ENCODE results near the gene WDR43. TPM values are rescaled to one million over a fixed set of nuclear protein-coding genes. Genes with fewer than 3 reads are reported as not detected.
"Not testable (repeated sequence)": the region's sequence is repeated elsewhere in the genome, so short reads cannot be mapped to it uniquely, and the experiment has no call there.

The WDR43 gene
- total and polyA plus RNA-seq, 4 donors, result 11.1 to 43.1 (median 17.5) TPM

DNA sequence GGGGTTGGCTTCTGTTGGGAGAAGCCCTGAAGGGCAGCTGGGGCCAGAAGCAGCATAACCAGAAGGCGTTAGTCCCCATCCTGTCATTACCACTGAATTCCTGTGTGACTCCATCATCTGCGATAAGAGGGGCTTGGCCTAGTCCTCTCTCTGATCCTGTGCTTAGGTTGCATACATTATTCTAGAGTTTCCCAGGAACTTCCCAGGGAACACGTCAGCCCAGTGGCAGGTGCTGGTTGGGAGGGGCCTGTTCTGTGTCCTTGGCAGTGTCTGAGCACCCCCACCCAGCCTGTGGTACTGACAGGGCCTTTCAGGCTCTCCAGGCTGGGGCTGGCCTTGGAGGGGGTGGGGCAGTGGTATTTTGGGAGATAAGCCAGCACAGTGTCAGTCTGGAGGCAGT is 82.1 kb downstream of the WDR43 start:
- no peaks in the 10 kb centered on the region for H3K36me3 ChIP-seq (ENCODE audit: control insufficient read depth in 4 of 4, insufficient read depth in 3 of 4, low read depth in 1 of 4, low read length in 3 of 4)
- H3K9ac ChIP-seq (ENCODE audit: low read depth in 1 of 2, low read length in 2 of 2), result no peak overlapping the region
- no peak overlapping the region for H3K27ac ChIP-seq (ENCODE audit: low read depth in 1 of 2, low read length in 2 of 2)
- DNase-seq (ENCODE audit: low spot score), result no peak
- H3K27me3 ChIP-seq (ENCODE audit: control insufficient read depth in 4 of 4, insufficient read depth in 4 of 4, low read length in 3 of 4), result no peaks in the 10 kb centered on the region
- TF ChIP-seq, protein P1, sequence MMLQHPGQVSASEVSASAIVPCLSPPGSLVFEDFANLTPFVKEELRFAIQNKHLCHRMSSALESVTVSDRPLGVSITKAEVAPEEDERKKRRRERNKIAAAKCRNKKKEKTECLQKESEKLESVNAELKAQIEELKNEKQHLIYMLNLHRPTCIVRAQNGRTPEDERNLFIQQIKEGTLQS (IDR thresholded peaks at IDR 0.05), result no peak
- no peak for TF ChIP-seq RAD21 (IDR thresholded peaks at IDR 0.05)
- TF ChIP-seq HNF4G (IDR thresholded peaks at IDR 0.05), result no peak
- TF ChIP-seq, protein P2, sequence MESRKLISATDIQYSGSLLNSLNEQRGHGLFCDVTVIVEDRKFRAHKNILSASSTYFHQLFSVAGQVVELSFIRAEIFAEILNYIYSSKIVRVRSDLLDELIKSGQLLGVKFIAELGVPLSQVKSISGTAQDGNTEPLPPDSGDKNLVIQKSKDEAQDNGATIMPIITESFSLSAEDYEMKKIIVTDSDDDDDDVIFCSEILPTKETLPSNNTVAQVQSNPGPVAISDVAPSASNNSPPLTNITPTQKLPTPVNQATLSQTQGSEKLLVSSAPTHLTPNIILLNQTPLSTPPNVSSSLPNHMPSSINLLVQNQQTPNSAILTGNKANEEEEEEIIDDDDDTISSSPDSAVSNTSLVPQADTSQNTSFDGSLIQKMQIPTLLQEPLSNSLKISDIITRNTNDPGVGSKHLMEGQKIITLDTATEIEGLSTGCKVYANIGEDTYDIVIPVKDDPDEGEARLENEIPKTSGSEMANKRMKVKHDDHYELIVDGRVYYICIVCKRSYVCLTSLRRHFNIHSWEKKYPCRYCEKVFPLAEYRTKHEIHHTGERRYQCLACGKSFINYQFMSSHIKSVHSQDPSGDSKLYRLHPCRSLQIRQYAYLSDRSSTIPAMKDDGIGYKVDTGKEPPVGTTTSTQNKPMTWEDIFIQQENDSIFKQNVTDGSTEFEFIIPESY (IDR thresholded peaks at IDR 0.05), result no peak
- TF ChIP-seq EGR1 (IDR thresholded peaks at IDR 0.05; ENCODE audit: low read depth in 2 of 2), result no peak
- TF ChIP-seq, protein P3, sequence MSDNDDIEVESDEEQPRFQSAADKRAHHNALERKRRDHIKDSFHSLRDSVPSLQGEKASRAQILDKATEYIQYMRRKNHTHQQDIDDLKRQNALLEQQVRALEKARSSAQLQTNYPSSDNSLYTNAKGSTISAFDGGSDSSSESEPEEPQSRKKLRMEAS (IDR thresholded peaks at IDR 0.05), result no peak
- no peak for TF ChIP-seq FOXA2 (IDR thresholded peaks at IDR 0.05)
- no peak for TF ChIP-seq SP1 (IDR thresholded peaks at IDR 0.05)
- no peak for TF ChIP-seq HNF4A (conservative IDR thresholded peaks at IDR 0.05)
- TF ChIP-seq GABPA (IDR thresholded peaks at IDR 0.05 in 1 of 2, conservative IDR thresholded peaks at IDR 0.05 in 1 of 2), result no peak
- TF ChIP-seq RXRA (IDR thresholded peaks at IDR 0.05), result no peak
- H3K4me1 ChIP-seq (ENCODE audit: control insufficient read depth in 4 of 4, insufficient read depth in 4 of 4, low read length in 3 of 4), result no peaks in the 10 kb centered on the region
- WGBS, result 91% methylated on average over 3 of the region's 3 CpGs
- H3K4me3 ChIP-seq (ENCODE audit: low read depth in 1 of 3, low read length in 3 of 3), result no peak overlapping the region
- no peaks in the 10 kb centered on the region for H3K9me3 ChIP-seq (ENCODE audit: control insufficient read depth in 4 of 4, low read length in 3 of 4)

DNA sequence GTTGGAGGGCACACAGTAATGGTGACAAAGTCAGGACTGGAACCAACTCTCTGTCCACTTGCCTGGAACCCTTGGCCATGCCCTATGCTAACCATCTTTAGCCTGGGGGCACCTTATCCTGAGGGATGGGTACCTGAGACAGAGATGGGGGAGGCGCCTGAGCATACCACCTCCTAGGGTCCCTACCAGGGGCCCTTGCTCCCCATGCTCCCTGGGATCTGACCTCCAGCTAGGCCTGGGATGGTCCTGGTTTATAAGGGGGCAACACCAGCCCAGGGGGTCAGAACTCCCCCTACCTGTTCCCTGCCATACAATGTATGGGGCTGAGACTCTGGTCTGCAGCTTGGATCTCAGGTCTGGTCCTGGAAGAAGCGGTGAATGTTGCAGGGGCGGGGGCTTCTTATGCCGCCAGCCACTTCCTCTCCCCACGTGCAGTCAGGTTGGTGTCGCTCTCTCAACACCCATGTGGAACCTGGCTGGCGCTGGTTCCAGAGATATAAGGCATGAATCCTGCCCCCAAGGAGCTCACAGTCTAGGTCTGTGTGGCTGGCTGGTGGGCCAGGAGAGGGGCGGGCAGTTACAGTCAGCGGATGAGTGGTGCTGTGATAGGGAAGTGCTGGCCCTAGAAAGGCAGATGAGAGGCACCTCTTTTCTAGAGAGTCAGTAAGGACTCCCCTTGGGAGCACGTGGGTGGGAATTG is 82.9 kb downstream of the WDR43 start:
- H3K36me3 ChIP-seq (ENCODE audit: control insufficient read depth in 4 of 4, insufficient read depth in 3 of 4, low read depth in 1 of 4, low read length in 3 of 4), result no peaks in the 10 kb centered on the region
- TF ChIP-seq NR2F2 (IDR thresholded peaks at IDR 0.05) (no peak), FOXA2 (IDR thresholded peaks at IDR 0.05) (no peak), HNF4A (conservative IDR thresholded peaks at IDR 0.05) (no peak), RAD21 (IDR thresholded peaks at IDR 0.05) (no peak), RXRA (IDR thresholded peaks at IDR 0.05) (no peak), EGR1 (IDR thresholded peaks at IDR 0.05; ENCODE audit: low read depth in 2 of 2) (no peak), HNF4G (IDR thresholded peaks at IDR 0.05) (no peak), YY1 (IDR thresholded peaks at IDR 0.05) (no peak), GABPA (IDR thresholded peaks at IDR 0.05 in 1 of 2, conservative IDR thresholded peaks at IDR 0.05 in 1 of 2) (no peak)
- TF ChIP-seq, protein P3 (IDR thresholded peaks at IDR 0.05), result no peak
- TF ChIP-seq, protein P2 (IDR thresholded peaks at IDR 0.05), result no peak
- TF ChIP-seq, protein P4, sequence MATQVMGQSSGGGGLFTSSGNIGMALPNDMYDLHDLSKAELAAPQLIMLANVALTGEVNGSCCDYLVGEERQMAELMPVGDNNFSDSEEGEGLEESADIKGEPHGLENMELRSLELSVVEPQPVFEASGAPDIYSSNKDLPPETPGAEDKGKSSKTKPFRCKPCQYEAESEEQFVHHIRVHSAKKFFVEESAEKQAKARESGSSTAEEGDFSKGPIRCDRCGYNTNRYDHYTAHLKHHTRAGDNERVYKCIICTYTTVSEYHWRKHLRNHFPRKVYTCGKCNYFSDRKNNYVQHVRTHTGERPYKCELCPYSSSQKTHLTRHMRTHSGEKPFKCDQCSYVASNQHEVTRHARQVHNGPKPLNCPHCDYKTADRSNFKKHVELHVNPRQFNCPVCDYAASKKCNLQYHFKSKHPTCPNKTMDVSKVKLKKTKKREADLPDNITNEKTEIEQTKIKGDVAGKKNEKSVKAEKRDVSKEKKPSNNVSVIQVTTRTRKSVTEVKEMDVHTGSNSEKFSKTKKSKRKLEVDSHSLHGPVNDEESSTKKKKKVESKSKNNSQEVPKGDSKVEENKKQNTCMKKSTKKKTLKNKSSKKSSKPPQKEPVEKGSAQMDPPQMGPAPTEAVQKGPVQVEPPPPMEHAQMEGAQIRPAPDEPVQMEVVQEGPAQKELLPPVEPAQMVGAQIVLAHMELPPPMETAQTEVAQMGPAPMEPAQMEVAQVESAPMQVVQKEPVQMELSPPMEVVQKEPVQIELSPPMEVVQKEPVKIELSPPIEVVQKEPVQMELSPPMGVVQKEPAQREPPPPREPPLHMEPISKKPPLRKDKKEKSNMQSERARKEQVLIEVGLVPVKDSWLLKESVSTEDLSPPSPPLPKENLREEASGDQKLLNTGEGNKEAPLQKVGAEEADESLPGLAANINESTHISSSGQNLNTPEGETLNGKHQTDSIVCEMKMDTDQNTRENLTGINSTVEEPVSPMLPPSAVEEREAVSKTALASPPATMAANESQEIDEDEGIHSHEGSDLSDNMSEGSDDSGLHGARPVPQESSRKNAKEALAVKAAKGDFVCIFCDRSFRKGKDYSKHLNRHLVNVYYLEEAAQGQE (IDR thresholded peaks at IDR 0.05), result no peak
- TF ChIP-seq, protein P1 (IDR thresholded peaks at IDR 0.05), result no peak
- H3K9me3 ChIP-seq (ENCODE audit: control insufficient read depth in 4 of 4, low read length in 3 of 4), result no peaks in the 10 kb centered on the region
- H3K4me3 ChIP-seq (ENCODE audit: low read depth in 1 of 3, low read length in 3 of 3), result no peak overlapping the region
- 89% methylated on average over 10 of the region's 10 CpGs for WGBS
- DNase-seq (ENCODE audit: low spot score), result no peak
- H3K9ac ChIP-seq (ENCODE audit: low read depth in 1 of 2, low read length in 2 of 2), result no peak overlapping the region
- no peak overlapping the region for H3K27ac ChIP-seq (ENCODE audit: low read depth in 1 of 2, low read length in 2 of 2)
- no peaks in the 10 kb centered on the region for H3K27me3 ChIP-seq (ENCODE audit: control insufficient read depth in 4 of 4, insufficient read depth in 4 of 4, low read length in 3 of 4)
- no peaks in the 10 kb centered on the region for H3K4me1 ChIP-seq (ENCODE audit: control insufficient read depth in 4 of 4, insufficient read depth in 4 of 4, low read length in 3 of 4)

DNA sequence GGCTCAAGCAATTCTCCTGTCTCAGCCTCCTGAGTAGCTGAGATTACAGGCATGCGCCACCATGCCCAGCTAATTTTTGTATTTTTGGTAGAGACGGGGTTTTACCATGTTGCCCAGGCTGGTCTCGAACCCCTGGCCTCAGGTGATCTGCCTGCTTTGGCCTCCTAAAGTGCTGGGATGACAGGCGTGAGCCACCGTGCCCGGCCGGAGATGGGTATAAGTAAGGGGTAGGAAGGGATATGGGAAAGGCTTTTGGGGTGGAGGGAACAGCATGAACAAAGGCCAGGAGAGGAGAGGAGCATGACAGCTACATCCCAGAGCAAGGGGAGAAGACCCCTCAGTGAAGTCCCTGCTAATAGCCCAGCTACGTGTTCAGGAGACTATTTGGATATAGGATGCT is 83.5 kb downstream of the WDR43 start:
- H3K9ac ChIP-seq (ENCODE audit: low read depth in 1 of 2, low read length in 2 of 2); DNase-seq (ENCODE audit: low spot score); H3K4me3 ChIP-seq (ENCODE audit: low read depth in 1 of 3, low read length in 3 of 3); H3K9me3 ChIP-seq (ENCODE audit: control insufficient read depth in 4 of 4, low read length in 3 of 4); H3K4me1 ChIP-seq (ENCODE audit: control insufficient read depth in 4 of 4, insufficient read depth in 4 of 4, low read length in 3 of 4); H3K36me3 ChIP-seq (ENCODE audit: control insufficient read depth in 4 of 4, insufficient read depth in 3 of 4, low read depth in 1 of 4, low read length in 3 of 4); H3K27ac ChIP-seq (ENCODE audit: low read depth in 1 of 2, low read length in 2 of 2); H3K27me3 ChIP-seq (ENCODE audit: control insufficient read depth in 4 of 4, insufficient read depth in 4 of 4, low read length in 3 of 4): not testable (repeated sequence)
- 91% methylated on average over 8 of the region's 8 CpGs for WGBS

Data from liver (tissue), 9 donors.